Activated naive CD4-positive, alpha-beta T cell treated with anti-CD3 and anti-CD28 coated beads, Interleukin-2, amount 10 ng/mL, durations not matched to agents 7 days and 5 days (primary cell): ENCODE results near the gene SLC7A9.

Experiments used
- CTCF ChIA-PET: fragments of 350-600 bp; sonication (Branson Sonifier 250); formaldehyde crosslinking; loops from one replicate; lab custom pipeline; 2021; ENCODE audit warnings: antibody characterized with exemption; lab: Charles Lee
- DNase-seq: peaks from one replicate; pipeline ENCODE4 v3.0.0-alpha.2; 2020
- H3K27ac Mint-ChIP-seq: one replicate; pipeline ENCODE4 v1.8.0; 2021; ENCODE audit warnings: mild to moderate bottlenecking, moderate library complexity, mixed read lengths
- H3K27me3 Mint-ChIP-seq: one replicate; pipeline ENCODE4 v1.8.0; 2021; ENCODE audit warnings: mild to moderate bottlenecking, mixed read lengths
- H3K36me3 Mint-ChIP-seq: one replicate; pipeline ENCODE4 v1.8.0; 2021; ENCODE audit warnings: mixed read lengths
- H3K4me1 Mint-ChIP-seq: one replicate; pipeline ENCODE4 v1.8.0; 2021; ENCODE audit warnings: mixed read lengths
- H3K4me3 Mint-ChIP-seq: one replicate; pipeline ENCODE4 v1.8.0; 2021; ENCODE audit warnings: mild to moderate bottlenecking, moderate library complexity, mixed read lengths
- H3K9me3 Mint-ChIP-seq: one replicate; pipeline ENCODE4 v1.8.0; 2021; ENCODE audit warnings: mixed read lengths

SLC7A9 gene

GRCh38 chr19:32818536-32818935 is 51.0 kb downstream of the SLC7A9 start:
- CTCF ChIA-PET = interaction anchor here (1.1 kb wide), 1 partner anchor 110 kb away, joined by 3 read pairs; no protein-coding TSS in a partner anchor
- Mint-ChIP-seq H3K4me3 (no peak overlapping the region), H3K9me3 (no peaks in the 10 kb centered on the region)

GRCh38 chr19:32817569-32818476 is 51.7 kb downstream of the SLC7A9 start:
- Mint-ChIP-seq H3K4me3 (no peak overlapping the region), H3K27ac (no peak overlapping the region), H3K27me3 (peaks cover 44% of the 10 kb centered on the region), H3K4me1 (peaks cover 14% of the 10 kb centered on the region), H3K9me3 (no peaks in the 10 kb centered on the region), H3K36me3 (no peaks in the 10 kb centered on the region)
- CTCF ChIA-PET = no interaction called here
- DNase-seq = no peak

More at GRCh38 chr19:32818536-32818935, 51.0 kb downstream of the SLC7A9 start:
- H3K4me1 Mint-ChIP-seq = peaks cover 13% of the 10 kb centered on the region
- H3K27ac Mint-ChIP-seq = no peak overlapping the region
- no peaks in the 10 kb centered on the region for H3K36me3 Mint-ChIP-seq
- H3K27me3 Mint-ChIP-seq = peaks cover 51% of the 10 kb centered on the region
- DNase-seq = no peak

- Mint-ChIP-seq H3K27me3 (peaks cover 41% of the 10 kb centered on the region), H3K4me3 (no peak overlapping the region), H3K27ac (no peak overlapping the region), H3K36me3 (no peaks in the 10 kb centered on the region), H3K4me1 (peaks cover 14% of the 10 kb centered on the region), H3K9me3 (no peaks in the 10 kb centered on the region)
- CTCF ChIA-PET = no interaction called here
- DNase-seq = no peak
Measured at GRCh38 chr19:32816555-32817099, 52.9 kb downstream of the SLC7A9 start.

DNA sequence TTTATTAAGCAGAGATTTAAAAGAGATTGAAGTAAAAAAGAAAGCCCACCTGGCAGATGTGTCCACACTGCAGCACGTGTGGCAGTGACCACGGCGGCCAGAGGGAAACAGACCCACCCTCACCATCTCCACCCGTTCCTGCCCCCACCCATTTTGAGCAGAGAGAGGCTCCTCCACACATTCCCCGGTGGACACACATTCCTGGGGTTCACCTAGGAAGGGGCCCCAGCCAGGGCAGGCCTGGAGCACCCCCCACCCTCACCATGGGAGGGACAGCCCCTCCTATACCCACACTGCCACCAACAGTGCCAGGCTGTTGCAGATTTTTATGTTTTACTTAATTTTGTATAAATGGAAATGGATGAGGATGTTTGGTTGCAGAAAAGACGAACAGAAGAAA is 54.9 kb downstream of the SLC7A9 start:
- Mint-ChIP-seq H3K36me3 (no peaks in the 10 kb centered on the region), H3K4me1 (peaks cover 13% of the 10 kb centered on the region), H3K9me3 (no peaks in the 10 kb centered on the region), H3K27me3 (peaks cover 31% of the 10 kb centered on the region), H3K4me3 (no peak overlapping the region), H3K27ac (no peak overlapping the region)
- CTCF ChIA-PET = no interaction called here
- no peak for DNase-seq

DNA sequence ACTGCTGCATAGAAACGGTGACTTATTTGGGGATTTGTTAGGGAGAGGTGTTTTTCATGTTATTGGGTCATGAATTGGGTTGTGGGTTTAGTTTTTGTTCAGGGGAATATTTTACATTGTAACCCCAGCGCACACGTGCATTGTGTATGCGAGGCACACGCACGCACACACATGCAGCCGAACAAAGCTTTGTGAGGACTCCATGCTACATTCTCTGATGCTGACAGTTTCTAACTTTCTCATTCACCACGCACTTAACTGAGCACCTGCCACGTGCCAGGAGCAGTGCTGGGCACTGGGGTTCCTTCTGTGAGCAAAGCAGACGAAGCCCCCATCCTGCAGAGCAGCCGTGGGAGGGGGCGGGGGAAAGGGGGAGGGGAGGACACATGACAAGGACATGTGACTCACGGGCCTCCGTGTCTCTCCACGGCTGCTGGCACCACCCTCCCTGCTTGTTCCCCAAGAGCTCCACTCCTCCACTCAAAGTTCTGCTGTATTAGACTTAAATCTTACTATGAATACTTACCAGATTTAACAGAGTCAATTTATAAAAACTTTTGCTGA is 55.6 kb downstream of the SLC7A9 start:
- Mint-ChIP-seq H3K4me1 (peaks cover 17% of the 10 kb centered on the region), H3K27ac (no peak overlapping the region), H3K9me3 (no peaks in the 10 kb centered on the region), H3K4me3 (no peak overlapping the region), H3K36me3 (no peaks in the 10 kb centered on the region), H3K27me3 (peaks cover 34% of the 10 kb centered on the region)
- CTCF ChIA-PET = no interaction called here
- DNase-seq = no peak

DNA sequence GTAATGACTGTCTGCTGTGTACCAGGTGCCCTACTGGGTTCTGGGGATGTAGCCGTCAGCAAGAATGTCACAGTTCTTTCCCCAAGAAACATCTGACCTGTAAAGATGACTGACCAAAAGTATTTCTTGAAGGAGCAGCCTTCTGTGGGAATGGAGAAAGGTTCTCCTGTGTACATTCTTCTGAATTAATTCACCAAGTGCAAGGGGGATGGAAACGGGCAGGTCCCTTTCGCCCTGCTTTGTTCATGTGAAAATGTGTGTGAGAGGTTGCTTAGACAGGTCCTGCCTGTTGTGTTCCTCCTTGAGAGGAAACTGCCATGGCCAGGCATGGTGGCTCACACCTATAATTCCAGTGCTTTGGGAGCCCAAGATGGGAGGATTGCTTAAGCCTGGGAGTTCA is 57.0 kb downstream of the SLC7A9 start:
- CTCF ChIA-PET = no interaction called here
- DNase-seq = no peak
- H3K4me1 Mint-ChIP-seq = peaks cover 18% of the 10 kb centered on the region
- H3K27me3 Mint-ChIP-seq = peaks cover 23% of the 10 kb centered on the region
- no peaks in the 10 kb centered on the region for H3K36me3 Mint-ChIP-seq
- H3K27ac Mint-ChIP-seq = no peak overlapping the region
- no peak overlapping the region for H3K4me3 Mint-ChIP-seq
- H3K9me3 Mint-ChIP-seq = no peaks in the 10 kb centered on the region

DNA sequence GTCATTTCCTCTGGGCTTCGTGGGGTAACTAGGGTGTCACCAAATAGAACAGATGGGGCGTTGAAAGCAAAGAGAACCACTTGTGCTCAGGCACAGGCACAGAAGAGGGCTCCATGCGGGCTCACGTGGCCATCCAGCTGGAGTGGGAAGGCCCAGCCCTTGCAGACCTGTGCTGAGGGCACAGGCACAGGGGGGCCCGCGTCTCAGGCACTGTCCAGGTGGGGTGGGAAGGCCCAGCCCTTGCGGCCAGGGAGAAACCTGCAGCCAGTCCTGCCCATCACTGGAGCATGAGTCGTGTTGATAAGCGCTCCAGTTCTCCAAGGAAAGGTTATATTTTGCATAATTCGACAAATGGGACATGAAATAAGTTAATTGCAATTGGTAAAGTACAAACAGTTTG is 57.5 kb downstream of the SLC7A9 start:
- CTCF ChIA-PET = no interaction called here
- peaks cover 18% of the 10 kb centered on the region for H3K4me1 Mint-ChIP-seq

DNA sequence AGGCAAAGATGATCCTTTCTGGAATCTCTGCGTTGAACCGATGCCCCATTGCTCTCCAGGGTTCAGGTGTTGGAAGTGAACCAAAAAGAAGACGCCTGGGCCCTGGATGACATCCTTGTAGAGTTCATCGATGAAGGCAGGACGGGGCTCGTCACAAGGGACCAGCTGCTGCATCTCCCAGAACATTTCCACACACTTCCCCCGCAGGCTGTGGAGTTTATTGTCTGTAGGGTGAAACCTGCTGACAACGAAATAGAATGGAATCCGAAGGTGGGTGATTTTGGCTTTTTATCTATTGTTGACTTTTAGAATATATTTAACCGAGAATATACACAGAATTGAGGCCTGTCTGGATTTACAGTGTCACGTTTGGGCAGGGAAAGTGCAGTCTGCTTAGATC is 58.4 kb downstream of the SLC7A9 start:
- Mint-ChIP-seq H3K36me3 (no peaks in the 10 kb centered on the region), H3K4me3 (no peak overlapping the region), H3K27ac (no peak overlapping the region), H3K27me3 (peaks cover 18% of the 10 kb centered on the region), H3K4me1 (peaks cover 18% of the 10 kb centered on the region), H3K9me3 (no peaks in the 10 kb centered on the region)
- CTCF ChIA-PET = no interaction called here
- no peak for DNase-seq

More for the DNA sequence above, 57.5 kb downstream of the SLC7A9 start:
- H3K27ac Mint-ChIP-seq = no peak overlapping the region
- H3K9me3 Mint-ChIP-seq = no peaks in the 10 kb centered on the region
- DNase-seq = no peak
- peaks cover 21% of the 10 kb centered on the region for H3K27me3 Mint-ChIP-seq
- no peak overlapping the region for H3K4me3 Mint-ChIP-seq
- H3K36me3 Mint-ChIP-seq = no peaks in the 10 kb centered on the region

- Mint-ChIP-seq H3K4me1 (peaks cover 18% of the 10 kb centered on the region), H3K36me3 (no peaks in the 10 kb centered on the region), H3K27me3 (peaks cover 18% of the 10 kb centered on the region), H3K4me3 (no peak overlapping the region), H3K27ac (no peak overlapping the region), H3K9me3 (no peaks in the 10 kb centered on the region)
- CTCF ChIA-PET = interaction anchor here (0.8 kb wide), 1 partner anchor 18 kb away, joined by 3 read pairs; no protein-coding TSS in a partner anchor
- DNase-seq = no peak
Measured at GRCh38 chr19:32810452-32810851, 59.1 kb downstream of the SLC7A9 start.

DNA sequence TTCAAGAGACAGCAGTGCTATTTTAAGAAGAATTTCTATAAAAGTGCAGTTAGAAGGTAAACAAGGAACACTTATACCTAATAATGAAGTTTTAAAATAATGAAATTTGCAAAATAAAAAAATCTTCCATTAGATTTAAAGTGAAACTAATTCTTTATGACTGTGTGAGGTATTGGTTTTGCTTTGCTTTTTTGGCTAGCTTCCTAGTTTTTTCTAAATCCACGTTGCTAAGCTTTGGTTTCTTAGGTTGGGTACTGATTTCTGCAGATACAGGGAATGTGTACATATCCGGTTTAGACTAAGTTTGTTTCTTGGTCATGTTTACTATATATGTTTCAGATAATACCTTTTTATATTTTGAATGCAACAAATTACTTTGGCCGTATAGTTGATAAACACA is 59.8 kb downstream of the SLC7A9 start:
- no peaks in the 10 kb centered on the region for H3K36me3 Mint-ChIP-seq
- no peak for DNase-seq
- H3K4me1 Mint-ChIP-seq = peaks cover 18% of the 10 kb centered on the region
- H3K27ac Mint-ChIP-seq = no peak overlapping the region
- CTCF ChIA-PET = interaction anchor here (0.8 kb wide), 1 partner anchor 19 kb away, joined by 3 read pairs; no protein-coding TSS in a partner anchor
- no peaks in the 10 kb centered on the region for H3K9me3 Mint-ChIP-seq
- H3K27me3 Mint-ChIP-seq = peaks cover 18% of the 10 kb centered on the region
- no peak overlapping the region for H3K4me3 Mint-ChIP-seq

DNA sequence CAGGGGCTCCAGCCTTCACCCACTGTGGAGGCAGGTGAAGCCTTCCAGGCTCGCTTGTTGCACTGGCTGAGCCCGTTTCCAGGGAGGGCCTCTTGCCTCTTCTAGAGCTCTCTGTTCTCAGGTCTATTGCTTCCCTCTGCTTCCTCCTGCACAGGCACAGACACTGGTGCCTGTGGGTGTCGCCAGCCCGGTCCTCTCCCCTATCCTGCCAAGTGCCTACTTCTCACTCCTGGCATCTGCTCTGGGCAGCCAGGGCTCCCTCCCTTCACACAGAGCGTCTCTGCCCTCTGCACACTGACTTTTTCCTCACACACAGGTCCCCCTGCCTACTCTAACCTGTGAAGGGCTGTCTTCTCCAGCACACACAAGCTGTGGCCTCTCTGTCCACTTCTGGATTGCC is 60.3 kb downstream of the SLC7A9 start:
- H3K27me3 Mint-ChIP-seq = peaks cover 13% of the 10 kb centered on the region
- peak overlapping the region; percentile 12 for H3K27ac Mint-ChIP-seq

GRCh38 chr19:32808236-32808635 is 61.3 kb downstream of the SLC7A9 start:
- H3K9me3 Mint-ChIP-seq = no peaks in the 10 kb centered on the region

More for the DNA sequence above, 60.3 kb downstream of the SLC7A9 start:
- H3K36me3 Mint-ChIP-seq = no peaks in the 10 kb centered on the region
- CTCF ChIA-PET = no interaction called here
- no peaks in the 10 kb centered on the region for H3K9me3 Mint-ChIP-seq
- peaks cover 17% of the 10 kb centered on the region for H3K4me1 Mint-ChIP-seq
- H3K4me3 Mint-ChIP-seq = no peak overlapping the region
- DNase-seq = no peak

GRCh38 chr19:32802840-32803239 is 66.7 kb downstream of the SLC7A9 start:
- Mint-ChIP-seq H3K27ac (no peak overlapping the region), H3K36me3 (no peaks in the 10 kb centered on the region), H3K9me3 (no peaks in the 10 kb centered on the region), H3K4me3 (no peak overlapping the region), H3K27me3 (peaks cover 4% of the 10 kb centered on the region), H3K4me1 (peaks cover 18% of the 10 kb centered on the region)
- CTCF ChIA-PET = no interaction called here
- no peak for DNase-seq

More at GRCh38 chr19:32808236-32808635, 61.3 kb downstream of the SLC7A9 start:
- H3K27me3 Mint-ChIP-seq = peaks cover 7% of the 10 kb centered on the region
- H3K4me3 Mint-ChIP-seq = no peak overlapping the region
- H3K4me1 Mint-ChIP-seq = peaks cover 12% of the 10 kb centered on the region
- CTCF ChIA-PET = interaction anchor here (0.6 kb wide), 1 partner anchor 520 kb away, joined by 3 read pairs; no protein-coding TSS in a partner anchor
- H3K36me3 Mint-ChIP-seq = no peaks in the 10 kb centered on the region
- DNase-seq = no peak
- peak overlapping the region; percentile 40 for H3K27ac Mint-ChIP-seq

- DNase-seq = no peak
- CTCF ChIA-PET = no interaction called here
- Mint-ChIP-seq H3K27me3 (peaks cover 4% of the 10 kb centered on the region), H3K36me3 (no peaks in the 10 kb centered on the region), H3K4me3 (no peak overlapping the region), H3K9me3 (no peaks in the 10 kb centered on the region), H3K27ac (no peak overlapping the region), H3K4me1 (peaks cover 30% of the 10 kb centered on the region)
Measured at GRCh38 chr19:32800754-32801153, 68.8 kb downstream of the SLC7A9 start.
